GM12891 (cell line): ENCODE results near the gene HTRA1. TPM values are rescaled to one million over a fixed set of nuclear protein-coding genes. Genes with fewer than 3 reads are reported as not detected.

Source experiments
- DNase-seq: peaks from one replicate; pipeline ENCODE4 v3.0.0; 2011; ENCODE audit warnings: low spot score; ENCODE audit not compliant: insufficient read length
- FAIRE-seq: peaks from 2 replicates; lab custom pipeline; 2011; peaks lifted over from hg19 to GRCh38; lab: Jason Lieb, UNC
- PAX5 ChIP-seq: IDR thresholded peaks from 2 replicates; pipeline ENCODE4 v1.6.1; 2011; ENCODE audit warnings: low read length, moderate library complexity, mild to moderate bottlenecking; ENCODE audit not compliant: insufficient read depth, severe bottlenecking
- POLR2A ChIP-seq: IDR thresholded peaks from 2 replicates; pipeline ENCODE4 v1.6.1; 2011; ENCODE audit warnings: low read depth, low read length, control low read depth
- POLR2AphosphoS5 ChIP-seq: IDR thresholded peaks from 2 replicates; pipeline ENCODE4 v1.6.1; 2011; ENCODE audit warnings: low read depth, low read length, control low read depth
- POU2F2 ChIP-seq: IDR thresholded peaks from 2 replicates; pipeline ENCODE4 v1.6.1; 2011; ENCODE audit warnings: low read depth, mild to moderate bottlenecking, control low read depth, low read length, moderate library complexity
- SPI1 ChIP-seq: IDR thresholded peaks from 2 replicates; pipeline ENCODE4 v1.6.1; 2011; ENCODE audit warnings: low read depth, low read length, control low read depth
- TAF1 ChIP-seq: IDR thresholded peaks from 2 replicates; pipeline ENCODE4 v1.6.1; 2011; ENCODE audit warnings: low read depth, low read length, control low read depth
- polyA plus RNA-seq: library from polyadenylated mRNA; unstranded; fragments of >200 nt; gene quantifications from one replicate; pipeline ENCODE4 v1.2.1, GENCODE V29; 2012; ENCODE audit warnings: low read depth, missing spikeins, inconsistent platforms; ENCODE audit not compliant: missing spikeins

HTRA1 gene
- polyA plus RNA-seq = 0.05 TPM

GRCh38 chr10:122461367-122461728 is at the start of gene HTRA1:
Gene HTRA1 (plus strand): TSS chr10:122461553. CDS start chr10:122461653, 100 bp downstream.
- TF ChIP-seq POLR2A (no peak), PAX5 (no peak), TAF1 (no peak), POU2F2 (no peak), POLR2AphosphoS5 (no peak), SPI1 (no peak)
- FAIRE-seq (no peak), DNase-seq (no peak)

- TF ChIP-seq TAF1 (no peak), PAX5 (no peak), POLR2A (no peak), POLR2AphosphoS5 (no peak), POU2F2 (no peak), SPI1 (no peak)
- FAIRE-seq (no peak), DNase-seq (no peak)
These were observed 48.0 kb upstream of the HTRA1 start for GRCh38 chr10:122413327-122413726.

- no peak for DNase-seq
- no peak for TF ChIP-seq POLR2AphosphoS5
- TF ChIP-seq POLR2A = no peak
- TF ChIP-seq SPI1 = no peak
- TF ChIP-seq PAX5 = no peak
- no peak for TF ChIP-seq POU2F2
- no peak for FAIRE-seq
These were observed 43.7 kb upstream of the HTRA1 start for GRCh38 chr10:122417667-122418066.

- no peak for FAIRE-seq
- TF ChIP-seq PAX5 = no peak
- TF ChIP-seq POLR2A = no peak
- no peak for TF ChIP-seq SPI1
- no peak for TF ChIP-seq TAF1
- no peak for TF ChIP-seq POLR2AphosphoS5
- no peak for TF ChIP-seq POU2F2
- no peak for DNase-seq
These were observed 42.3 kb upstream of the HTRA1 start for GRCh38 chr10:122419016-122419415.

- DNase-seq (no peak), FAIRE-seq (no peak)
- TF ChIP-seq TAF1 (no peak), POU2F2 (no peak), SPI1 (no peak), POLR2A (no peak), PAX5 (no peak), POLR2AphosphoS5 (no peak)
These were observed 41.3 kb upstream of the HTRA1 start for GRCh38 chr10:122419876-122420623.

GRCh38 chr10:122420624-122421007 is 40.7 kb upstream of the HTRA1 start:
- DNase-seq (no peak), FAIRE-seq (no peak)
- TF ChIP-seq TAF1 = no peak
- TF ChIP-seq SPI1 = no peak
- TF ChIP-seq POU2F2 = no peak
- no peak for TF ChIP-seq POLR2A
- no peak for TF ChIP-seq POLR2AphosphoS5
- no peak for TF ChIP-seq PAX5

- DNase-seq = no peak
- TF ChIP-seq PAX5 = no peak
- TF ChIP-seq POLR2AphosphoS5 = no peak
- no peak for TF ChIP-seq TAF1
- TF ChIP-seq SPI1 = no peak
- TF ChIP-seq POLR2A = no peak
- TF ChIP-seq POU2F2 = no peak
- no peak for FAIRE-seq
These were observed 40.2 kb upstream of the HTRA1 start for GRCh38 chr10:122421054-122421625.

GRCh38 chr10:122421742-122422141 is 39.6 kb upstream of the HTRA1 start:
- TF ChIP-seq PAX5 = no peak
- TF ChIP-seq POU2F2 = no peak
- TF ChIP-seq POLR2A = no peak
- TF ChIP-seq POLR2AphosphoS5 = no peak
- no peak for TF ChIP-seq SPI1
- TF ChIP-seq TAF1 = no peak
- FAIRE-seq = no peak
- no peak for DNase-seq

- no peak for DNase-seq
- peak; percentile 56 for FAIRE-seq
- no peak for TF ChIP-seq POLR2A
These were observed 38.9 kb upstream of the HTRA1 start for GRCh38 chr10:122422266-122422989.

GRCh38 chr10:122424059-122424458 is 37.3 kb upstream of the HTRA1 start:
- no peak for DNase-seq
- FAIRE-seq = no peak
- no peak for TF ChIP-seq POLR2AphosphoS5
- TF ChIP-seq POU2F2 = no peak
- no peak for TF ChIP-seq TAF1
- TF ChIP-seq POLR2A = no peak
- TF ChIP-seq SPI1 = no peak
- TF ChIP-seq PAX5 = no peak
